NT2/D1 (cell line): ENCODE measurements around the gene NSUN2.

Experiments
- DNase-seq: peaks from one replicate; pipeline ENCODE4 v3.0.0-alpha.2; 2011; ENCODE audit warnings: low read depth, low spot score
- H3K27me3 ChIP-seq: 2 replicates; pipeline ENCODE4 v1.6.0; 2011; ENCODE audit warnings: mild to moderate bottlenecking; ENCODE audit not compliant: insufficient read length, insufficient read depth
- H3K36me3 ChIP-seq: 2 replicates; pipeline ENCODE4 v1.6.1; 2011; ENCODE audit warnings: mild to moderate bottlenecking, low read length, mixed read lengths; ENCODE audit not compliant: insufficient read depth, insufficient read length
- H3K4me1 ChIP-seq: 2 replicates; pipeline ENCODE4 v1.5.1; 2011; ENCODE audit not compliant: insufficient read depth, insufficient read length
- H3K4me3 ChIP-seq: 2 replicates; pipeline ENCODE4 v1.5.1; 2011; ENCODE audit warnings: low read depth; ENCODE audit not compliant: insufficient read length
- H3K9ac ChIP-seq: 2 replicates; pipeline ENCODE4 v1.6.0; 2011; ENCODE audit warnings: low read depth; ENCODE audit not compliant: insufficient read length
- H3K9me3 ChIP-seq: 2 replicates; pipeline ENCODE4 v1.5.1; 2011; ENCODE audit warnings: mild to moderate bottlenecking, low read length; ENCODE audit not compliant: insufficient read depth
- SUZ12 ChIP-seq: IDR thresholded peaks from 2 replicates; pipeline ENCODE4 v1.6.1; 2011; ENCODE audit not compliant: insufficient read length, insufficient read depth; ENCODE audit errors: extremely low read depth
- YY1 ChIP-seq: IDR thresholded peaks from 2 replicates; pipeline ENCODE4 v1.6.1; 2011; ENCODE audit not compliant: insufficient read length, insufficient read depth
- ZNF274 ChIP-seq: IDR thresholded peaks from 2 replicates; pipeline ENCODE4 v1.6.1; 2011; ENCODE audit warnings: mild to moderate bottlenecking, low read depth, low read length

NSUN2 gene

GRCh38 chr5:6587171-6587570 lies 45.7 kb downstream of the NSUN2 start:
- no peak for DNase-seq
- no peak for TF ChIP-seq SUZ12
- TF ChIP-seq ZNF274, result no peak
- TF ChIP-seq YY1, result no peak

GRCh38 chr5:6586647-6587042 lies 46.2 kb downstream of the NSUN2 start:
- Histone ChIP-seq H3K36me3 (no peaks in the 10 kb centered on the region), H3K27me3 (peaks cover 24% of the 10 kb centered on the region), H3K4me3 (no peak overlapping the region), H3K9me3 (no peaks in the 10 kb centered on the region), H3K9ac (no peak overlapping the region), H3K4me1 (peaks cover 7% of the 10 kb centered on the region)
- no peak for DNase-seq
- no peak for TF ChIP-seq ZNF274
- no peak for TF ChIP-seq YY1
- no peak for TF ChIP-seq SUZ12

More at GRCh38 chr5:6587171-6587570, 45.7 kb downstream of the NSUN2 start:
- Histone ChIP-seq H3K36me3 (no peaks in the 10 kb centered on the region), H3K9me3 (no peaks in the 10 kb centered on the region), H3K9ac (no peak overlapping the region), H3K4me3 (no peak overlapping the region), H3K4me1 (peaks cover 7% of the 10 kb centered on the region), H3K27me3 (peaks cover 21% of the 10 kb centered on the region)

- H3K4me3 ChIP-seq, result no peak overlapping the region
- no peak for TF ChIP-seq YY1
- no peak for TF ChIP-seq SUZ12
- no peak for TF ChIP-seq ZNF274
- H3K4me1 ChIP-seq, result peaks cover 7% of the 10 kb centered on the region
- no peak overlapping the region for H3K9ac ChIP-seq
- no peaks in the 10 kb centered on the region for H3K36me3 ChIP-seq
- no peak for DNase-seq
- H3K27me3 ChIP-seq, result peaks cover 30% of the 10 kb centered on the region
- H3K9me3 ChIP-seq, result no peaks in the 10 kb centered on the region
These were observed 46.8 kb downstream of the NSUN2 start for GRCh38 chr5:6585939-6586646.

GRCh38 chr5:6585168-6585567 lies 47.7 kb downstream of the NSUN2 start:
- TF ChIP-seq ZNF274 (no peak), YY1 (no peak), SUZ12 (no peak)
- no peak for DNase-seq
- no peak overlapping the region for H3K4me3 ChIP-seq
- peaks cover 7% of the 10 kb centered on the region for H3K4me1 ChIP-seq
- no peak overlapping the region for H3K9ac ChIP-seq
- H3K27me3 ChIP-seq, result peaks cover 30% of the 10 kb centered on the region
- no peaks in the 10 kb centered on the region for H3K9me3 ChIP-seq
- H3K36me3 ChIP-seq, result no peaks in the 10 kb centered on the region

GRCh38 chr5:6584727-6585126 lies 48.1 kb downstream of the NSUN2 start:
- no peak for DNase-seq
- H3K9ac ChIP-seq, result no peak overlapping the region
- H3K27me3 ChIP-seq, result peaks cover 30% of the 10 kb centered on the region

GRCh38 chr5:6584101-6584645 lies 48.7 kb downstream of the NSUN2 start:
- no peaks in the 10 kb centered on the region for H3K9me3 ChIP-seq
- TF ChIP-seq YY1 (no peak), SUZ12 (no peak), ZNF274 (no peak)
- no peak for DNase-seq
- H3K9ac ChIP-seq, result no peak overlapping the region
- H3K4me1 ChIP-seq, result peaks cover 7% of the 10 kb centered on the region
- H3K4me3 ChIP-seq, result no peak overlapping the region
- H3K27me3 ChIP-seq, result peaks cover 30% of the 10 kb centered on the region
- no peaks in the 10 kb centered on the region for H3K36me3 ChIP-seq

More at GRCh38 chr5:6584727-6585126, 48.1 kb downstream of the NSUN2 start:
- no peak for TF ChIP-seq SUZ12
- no peak for TF ChIP-seq ZNF274
- no peak for TF ChIP-seq YY1
- Histone ChIP-seq H3K36me3 (no peaks in the 10 kb centered on the region), H3K4me1 (peaks cover 7% of the 10 kb centered on the region), H3K4me3 (no peak overlapping the region), H3K9me3 (no peaks in the 10 kb centered on the region)

GRCh38 chr5:6583049-6583880 lies 49.6 kb downstream of the NSUN2 start:
- peak overlapping the region; percentile 70 for H3K9ac ChIP-seq
- peaks cover 30% of the 10 kb centered on the region for H3K27me3 ChIP-seq
- H3K4me3 ChIP-seq, result peak overlapping the region; percentile 45

More at GRCh38 chr5:6583049-6583880, 49.6 kb downstream of the NSUN2 start:
- no peak for TF ChIP-seq SUZ12
- TF ChIP-seq ZNF274, result no peak
- TF ChIP-seq YY1, result no peak
- peaks cover 7% of the 10 kb centered on the region for H3K4me1 ChIP-seq
- no peaks in the 10 kb centered on the region for H3K36me3 ChIP-seq
- H3K9me3 ChIP-seq, result no peaks in the 10 kb centered on the region; the same call in 1 of the 2 replicates
- no peak for DNase-seq
